ENCODE data around the gene RBM28. TPM values are rescaled to one million over a fixed set of nuclear protein-coding genes. Genes with fewer than 3 reads are reported as not detected.

Gene RBM28
- total and polyA plus RNA-seq, 2 donors: 19.9 to 24.7 TPM

GRCh38 chr7:128251337-128251736, 92.4 kb downstream of the RBM28 start:
- Histone ChIP-seq H3K27me3 (ENCODE audit: control insufficient read depth in 2 of 2, insufficient read depth in 1 of 2, low read length in 1 of 2) (no peaks in the 10 kb centered on the region), H3K9me3 (ENCODE audit: control insufficient read depth in 2 of 2, insufficient read depth in 1 of 2, low read length in 1 of 2) (no peaks in the 10 kb centered on the region), H3K4me1 (ENCODE audit: control insufficient read depth in 2 of 2, insufficient read depth in 2 of 2, low read length in 2 of 2) (no peaks in the 10 kb centered on the region), H3K27ac (ENCODE audit: low read depth in 1 of 2, low read length in 1 of 2) (no peak overlapping the region), H3K4me3 (ENCODE audit: low read length in 2 of 2) (no peak overlapping the region), H3K36me3 (ENCODE audit: control insufficient read depth in 2 of 2, insufficient read depth in 2 of 2, low read length in 1 of 2) (no peaks in the 10 kb centered on the region)
- 71% methylated on average over 4 of the region's 4 CpGs for WGBS
- no peak for DNase-seq (ENCODE audit: low read depth in 6 of 9, low spot score in 9 of 9)

Other genes starting within 250 kb of the RBM28 start
- 0.05 TPM for gene LEP, start 102.6 kb downstream of the RBM28 start, total RNA-seq
- 0.05 TPM for gene LEP, start 102.6 kb downstream of the RBM28 start, polyA plus RNA-seq
- gene PRRT4, start 17.8 kb upstream of the RBM28 start, total RNA-seq: 0.28 TPM
- 0.66 TPM for gene PRRT4, start 17.8 kb upstream of the RBM28 start, polyA plus RNA-seq
- gene IMPDH1, start 66.1 kb upstream of the RBM28 start, total RNA-seq: 11.3 TPM
- gene IMPDH1, start 66.1 kb upstream of the RBM28 start, polyA plus RNA-seq: 27.2 TPM
- 9.0 TPM for gene HILPDA, start 112.0 kb upstream of the RBM28 start, total RNA-seq
- 8.6 TPM for gene HILPDA, start 112.0 kb upstream of the RBM28 start, polyA plus RNA-seq
- gene METTL2B, start 132.8 kb upstream of the RBM28 start, total RNA-seq: 14.3 TPM
- gene METTL2B, start 132.8 kb upstream of the RBM28 start, polyA plus RNA-seq: 11.6 TPM